Right ventricle myocardium superior (tissue), 1 donor: ENCODE data around the gene NECTIN2. TPM values are rescaled to one million over a fixed set of nuclear protein-coding genes. Genes with fewer than 3 reads are reported as not detected.
A peak's percentile ranks its signal among the peaks of the same experiment; 100 is the strongest.
"Not testable (repeated sequence)": the region's sequence is repeated elsewhere in the genome, so short reads cannot be mapped to it uniquely, and the experiment has no call there.

Source experiments
- ATAC-seq: fragments of 200-7000 bp; cut with Tn5 transposase; one replicate; pipeline ENCODE4 v1.9.1; 2020; ENCODE audit warnings: mild to moderate bottlenecking; ENCODE audit not compliant: poor library complexity
- DNase-seq: peaks from one replicate; pipeline ENCODE4 v3.0.0-alpha.2; 2020
- intact Hi-C: fragments of 100-400 bp; cut with DNase I; formaldehyde crosslinking; loops from one replicate; pipeline ENCODE4 v1.11.2; 2022
- total RNA-seq: library from RNA; stranded (reverse); fragmentation: NEBNext Ultra II Directional; extraction: Animal tissue kit (Norgen Biotek cat#: 25700); gene quantifications from one replicate; pipeline ENCODE4 v1.2.1, GENCODE V29; 2021
- donor health status: DM: no; HTN: yes; CAD: no; lungs with severe emphysema.

Gene NECTIN2
- total RNA-seq, 1 donor from 2014 or later, result 36.9 TPM

- intact Hi-C loops, result no loop called here
- ATAC-seq (peak; percentile 18), DNase-seq (no peak)
These were observed 29.8 kb downstream of the NECTIN2 start for GRCh38 chr19:44875666-44876451.

GRCh38 chr19:44876930-44877535 lies 30.9 kb downstream of the NECTIN2 start:
- intact Hi-C loops, result no loop called here
- ATAC-seq, result no peak
- DNase-seq, result no peak

- ATAC-seq (no peak), DNase-seq (no peak)
- intact Hi-C loops, result no loop called here
These were observed 32.2 kb downstream of the NECTIN2 start for GRCh38 chr19:44878120-44878865.

- ATAC-seq, result no peak
- intact Hi-C loops, result no loop called here
- DNase-seq, result no peak
These were observed 33.4 kb downstream of the NECTIN2 start for GRCh38 chr19:44879309-44880065.

- no peak for DNase-seq
- intact Hi-C loops, result no loop called here
- no peak for ATAC-seq
These were observed 36.0 kb downstream of the NECTIN2 start for GRCh38 chr19:44882063-44882462.

- ATAC-seq, DNase-seq, intact Hi-C loops: not testable (repeated sequence)
These were observed 36.7 kb downstream of the NECTIN2 start for GRCh38 chr19:44882619-44883397.

GRCh38 chr19:44883922-44884321 lies 37.8 kb downstream of the NECTIN2 start:
- intact Hi-C loops, result no loop called here
- no peak for DNase-seq
- ATAC-seq, result no peak

- no peak for DNase-seq
- ATAC-seq, result no peak
- intact Hi-C loops, result no loop called here
These were observed 38.5 kb downstream of the NECTIN2 start for GRCh38 chr19:44884566-44884965.

- intact Hi-C loops, result no loop called here
- ATAC-seq, result no peak
- DNase-seq, result no peak
These were observed 40.0 kb downstream of the NECTIN2 start for GRCh38 chr19:44886141-44886540.

GRCh38 chr19:44887648-44888047 lies 41.6 kb downstream of the NECTIN2 start:
- DNase-seq (no peak), ATAC-seq (no peak)
- intact Hi-C loops, result no loop called here

GRCh38 chr19:44888335-44888734 lies 42.2 kb downstream of the NECTIN2 start:
- intact Hi-C loops, ATAC-seq, DNase-seq: not testable (repeated sequence)

GRCh38 chr19:44889830-44890365 lies 43.8 kb downstream of the NECTIN2 start:
- no peak for DNase-seq
- intact Hi-C loops, result no loop called here
- no peak for ATAC-seq

GRCh38 chr19:44890366-44891015 lies 44.4 kb downstream of the NECTIN2 start:
- intact Hi-C loops, result no loop called here
- ATAC-seq, result peak; percentile 93
- DNase-seq, result no peak

GRCh38 chr19:44891016-44891882 lies 45.2 kb downstream of the NECTIN2 start, which contains the start of gene TOMM40:
TOMM40 (plus strand) TSS chr19:44891254; CDS start chr19:44891416, 162 bp downstream.
- ATAC-seq (no peak), DNase-seq (peak; percentile 100)
- intact Hi-C loops, result no loop called here

GRCh38 chr19:44892932-44893331 lies 46.8 kb downstream of the NECTIN2 start:
- ATAC-seq (no peak), DNase-seq (no peak)
- intact Hi-C loops, result no loop called here

GRCh38 chr19:44893332-44894051 lies 47.4 kb downstream of the NECTIN2 start:
- no peak for ATAC-seq
- intact Hi-C loops, result no loop called here
- no peak for DNase-seq
